HepG2 (cell line): ENCODE data around the gene GFPT1. TPM values are rescaled to one million over a fixed set of nuclear protein-coding genes. Genes with fewer than 3 reads are reported as not detected.

Experiments
- ATAC-seq: fragments of 200-7000 bp; cut with Tn5 transposase; 3 replicates; pipeline ENCODE4 v1.9.1; 2020; ENCODE audit warnings: mild to moderate bottlenecking, moderate library complexity
- BruUV-seq: library from RNA; stranded (reverse); fragments of 400-500 nt; replicated peaks from 2 replicates; lab custom pipeline; 2021; lab: Mats Ljungman, UMichigan
- CTCF ChIA-PET: fragments of 300-600 bp; formaldehyde crosslinking; extraction: SDS; loops from one replicate; lab custom pipeline; 2021; ENCODE audit warnings: low total read pairs, inconsistent platforms, low intra/inter-chr PET ratio; lab: Yijun Ruan, JAX
- POLR2A ChIA-PET: fragments of 350-600 bp; sonication (Branson Sonifier 250); formaldehyde crosslinking; loops from one replicate; lab custom pipeline; 2020; ENCODE audit warnings: antibody characterized with exemption, inconsistent platforms; lab: Yijun Ruan, JAX
- DNase-seq: peaks from one replicate; pipeline ENCODE4 v3.0.0-alpha.2; 2015; ENCODE audit warnings: low spot score
- FAIRE-seq: peaks from 3 replicates; lab custom pipeline; 2011; peaks lifted over from hg19 to GRCh38; lab: Jason Lieb, UNC
- H2AFZ ChIP-seq: one replicate; pipeline ENCODE4 v1.6.1; 2011; ENCODE audit warnings: low read length, inconsistent platforms
- H3K27ac ChIP-seq: fragments of 300-600 bp; 3 replicates; pipeline ENCODE4 v1.8.0; 2011; ENCODE audit warnings: mixed run types, mild to moderate bottlenecking, mixed read lengths, low read length, inconsistent platforms; ENCODE audit not compliant: insufficient read depth; ENCODE audit errors: extremely low read length
- H3K27me3 ChIP-seq, 2 experiments: fragments of 200-600 bp in 1 of 2; 2 replicates in 1 of 2; 3 replicates in 1 of 2; pipeline versions ENCODE4 v1.6.0 to v1.8.0; 2011; ENCODE audit warnings: low read length in 2 of 2, mild to moderate bottlenecking in 2 of 2, moderate library complexity in 2 of 2, inconsistent platforms in 1 of 2; ENCODE audit not compliant: insufficient read depth in 2 of 2, control insufficient read depth in 1 of 2
- H3K36me3 ChIP-seq, 2 experiments: fragments of 200-600 bp in 1 of 2; replicated peaks in 1 of 2; 2 replicates in 1 of 2; 3 replicates in 1 of 2; pipeline versions ENCODE4 v1.5.1 to v1.8.0; 2011; ENCODE audit warnings: low read length in 2 of 2, inconsistent platforms in 1 of 2; ENCODE audit not compliant: insufficient read depth in 2 of 2, control insufficient read depth in 1 of 2
- H3K4me1 ChIP-seq: 2 replicates; pipeline ENCODE4 v1.5.1; 2012; ENCODE audit warnings: low read length, inconsistent platforms; ENCODE audit not compliant: insufficient read depth
- H3K4me2 ChIP-seq: 2 replicates; pipeline ENCODE4 v1.6.0; 2011; ENCODE audit warnings: low read depth, low read length, inconsistent platforms
- H3K4me3 ChIP-seq, 3 experiments: fragments of 200-600 bp in 1 of 3; sonication (generic), shearing (Covaris generic) in 1 of 3; replicated peaks in 1 of 3; 2 replicates each; pipeline ENCODE4 v1.5.1; 2011 to 2016; ENCODE audit warnings: low read length in 3 of 3, inconsistent platforms in 2 of 3, low read depth in 2 of 3, mild to moderate bottlenecking in 2 of 3, control low read depth in 1 of 3, mixed read lengths in 1 of 3; ENCODE audit not compliant: insufficient read depth in 1 of 3
- H3K79me2 ChIP-seq: one replicate; pipeline ENCODE4 v1.6.1; 2011; ENCODE audit warnings: low read length, inconsistent platforms; ENCODE audit not compliant: insufficient read depth
- H3K9ac ChIP-seq: 2 replicates; pipeline ENCODE4 v1.6.0; 2011; ENCODE audit warnings: mild to moderate bottlenecking, low read depth, low read length, inconsistent platforms; ENCODE audit not compliant: insufficient read depth
- H3K9me3 ChIP-seq: 2 replicates; pipeline ENCODE4 v1.5.1; 2012; ENCODE audit warnings: mild to moderate bottlenecking, low read length
- H4K20me1 ChIP-seq: 2 replicates; pipeline ENCODE4 v1.6.0; 2011; ENCODE audit warnings: inconsistent platforms, mild to moderate bottlenecking, low read length, moderate library complexity; ENCODE audit not compliant: insufficient read depth
- CEBPB ChIP-seq: IDR thresholded peaks from 2 replicates; pipeline ENCODE4 v1.6.1; 2011; ENCODE audit warnings: low read depth, low read length, improper control_type of control experiment, borderline replicate concordance
- CEBPG ChIP-seq: IDR thresholded peaks from 2 replicates; pipeline ENCODE4 v1.6.1; 2016
- MEF2D ChIP-seq: sonication (generic); formaldehyde crosslinking; IDR thresholded peaks from 2 replicates; pipeline ENCODE4 v1.5.1; 2020; ENCODE audit warnings: mild to moderate bottlenecking, missing genetic modification reagents
- RERE ChIP-seq: IDR thresholded peaks from 2 replicates; pipeline ENCODE4 v1.6.1; 2016; ENCODE audit warnings: low read depth, missing genetic modification reagents, missing compliant biosample characterization
- ZNF121 ChIP-seq: sonication (generic); formaldehyde crosslinking; IDR thresholded peaks from 2 replicates; pipeline ENCODE4 v1.5.0; 2020; ENCODE audit warnings: mild to moderate bottlenecking, missing genetic modification reagents
- ZNF142 ChIP-seq: sonication (generic); formaldehyde crosslinking; IDR thresholded peaks from 2 replicates; pipeline ENCODE4 v1.4.0; 2020; ENCODE audit warnings: missing genetic modification reagents
- ZNF549 ChIP-seq: sonication (generic); formaldehyde crosslinking; IDR thresholded peaks from 2 replicates; pipeline ENCODE4 v1.5.0; 2020; ENCODE audit warnings: missing genetic modification reagents
- ZNF614 ChIP-seq: IDR thresholded peaks from 2 replicates; pipeline ENCODE4 v1.6.1; 2018; ENCODE audit warnings: missing biosample characterization, missing genetic modification reagents, inconsistent platforms, borderline replicate concordance
- ZSCAN30 ChIP-seq: sonication (generic); formaldehyde crosslinking; IDR thresholded peaks from 2 replicates; pipeline ENCODE4 v1.5.0; 2020; ENCODE audit warnings: mild to moderate bottlenecking, missing genetic modification reagents
- WGBS: methylation state at CpG from one replicate; pipeline ENCODE4 v1.1.6; 2017; ENCODE audit warnings: low lambda C conversion rate; 5-methylcytosine and 5-hydroxymethylcytosine counted together
- in situ Hi-C: cut with HindIII; loops from 2 replicates; pipeline ENCODE4 v1.10.0; 2017; ENCODE audit warnings: low pct_unique_long_range_greater_than_20kb; ENCODE audit not compliant: extremely low pct_ligation_motif_present
- intact Hi-C: fragments of 100-400 bp; cut with micrococcal nuclease; formaldehyde crosslinking; loops from one replicate; pipeline ENCODE4 v1.10.0; 2022; ENCODE audit not compliant: unreplicated experiment
- polyA plus RNA-seq, 8 experiments: library from polyadenylated mRNA; depleted of rRNA in 3 of 8; stranded (reverse) in 7 of 8; unstranded in 1 of 8; fragments of >200 nt; fragmentation: Illumina TruSeq in 4 of 8; extraction: Trizol in 4 of 8; gene quantifications; 2 replicates each; pipeline versions ENCODE4 v1.2.1 to v1.2.3, GENCODE V29; 2011 to 2016; ENCODE audit warnings: low read depth in 4 of 8, missing spikeins in 1 of 8, mixed read lengths in 1 of 8; ENCODE audit not compliant: insufficient read depth in 1 of 8
- total RNA-seq, 5 experiments: library from RNA; depleted of rRNA; stranded (reverse); fragments of >200 nt; fragmentation: Illumina TruSeq; extraction: Trizol; gene quantifications; 2 replicates each; pipeline ENCODE4 v1.2.3, GENCODE V29; 2016; ENCODE audit warnings: low read depth in 1 of 5
- TF ChIP-seq, protein P1 (sequence below): sonication (generic); formaldehyde crosslinking; IDR thresholded peaks from 2 replicates; pipeline ENCODE4 v1.5.0; 2020; ENCODE audit warnings: missing genetic modification reagents

Gene GFPT1
- total and polyA plus RNA-seq, 2 of the 13 experiments (the other 11 are each of a cell fraction or from before 2014, with no cell fraction given) = 24.0 to 84.9 TPM

DNA sequence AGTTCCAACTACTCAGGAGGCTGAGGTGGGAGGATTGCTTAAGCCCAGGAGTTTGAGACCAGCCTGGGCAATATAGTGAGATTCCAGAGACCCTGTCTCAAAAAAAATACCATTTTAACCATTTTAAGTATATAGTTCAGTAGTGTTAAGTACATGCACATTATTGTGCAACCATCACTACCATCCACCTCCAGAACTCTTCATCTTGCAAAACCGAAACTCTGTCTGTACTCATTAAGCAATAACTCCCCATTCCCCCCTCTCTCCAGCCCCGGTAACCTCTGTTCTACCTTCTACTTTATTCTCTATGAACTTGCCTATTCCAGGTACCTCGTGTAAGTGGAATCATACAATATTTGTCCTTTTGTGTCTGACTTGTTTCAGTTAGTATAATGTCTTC lies 86.4 kb downstream of the GFPT1 start:
- no peak for ATAC-seq
- no peaks in the 10 kb centered on the region for H3K79me2 ChIP-seq
- H3K4me1 ChIP-seq = peaks cover 50% of the 10 kb centered on the region
- H3K4me2 ChIP-seq = no peak overlapping the region
- TF ChIP-seq CEBPB (peak; percentile 90), ZSCAN30 (CRISPR knock-in tag) (no peak), RERE (CRISPR knock-in tag) (no peak), ZNF121 (no peak), CEBPG (CRISPR knock-in tag) (peak; percentile 50), ZNF142 (CRISPR knock-in tag) (no peak), ZNF549 (CRISPR knock-in tag) (no peak), MEF2D (CRISPR knock-in tag) (no peak), ZNF614 (CRISPR knock-in tag) (no peak)
- TF ChIP-seq, protein P1, sequence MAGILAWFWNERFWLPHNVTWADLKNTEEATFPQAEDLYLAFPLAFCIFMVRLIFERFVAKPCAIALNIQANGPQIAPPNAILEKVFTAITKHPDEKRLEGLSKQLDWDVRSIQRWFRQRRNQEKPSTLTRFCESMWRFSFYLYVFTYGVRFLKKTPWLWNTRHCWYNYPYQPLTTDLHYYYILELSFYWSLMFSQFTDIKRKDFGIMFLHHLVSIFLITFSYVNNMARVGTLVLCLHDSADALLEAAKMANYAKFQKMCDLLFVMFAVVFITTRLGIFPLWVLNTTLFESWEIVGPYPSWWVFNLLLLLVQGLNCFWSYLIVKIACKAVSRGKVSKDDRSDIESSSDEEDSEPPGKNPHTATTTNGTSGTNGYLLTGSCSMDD (CRISPR knock-in tag) = no peak
- TF ChIP-seq, all 625 proteins: peak for 2
- ChIA-PET POLR2A (no interaction called here), CTCF (no interaction called here)
- in situ Hi-C loops (loop anchor here (5.0 to 10.0 kb wide), 2 partner anchors 133 to 356 kb away; no protein-coding TSS in a partner anchor), intact Hi-C loops (no loop called here)
- H4K20me1 ChIP-seq = no peaks in the 10 kb centered on the region
- no peak overlapping the region for H2AFZ ChIP-seq
- H3K9ac ChIP-seq = no peak overlapping the region
- peaks cover 7% of the 10 kb centered on the region; the same call in 1 of the 2 replicates for H3K9me3 ChIP-seq
- H3K4me3 ChIP-seq = no peak overlapping the region
- H3K27me3 ChIP-seq = no peaks in the 10 kb centered on the region
- FAIRE-seq (peak; percentile 63), DNase-seq (no peak)
- H3K36me3 ChIP-seq = no peaks in the 10 kb centered on the region
- no peak overlapping the region for H3K27ac ChIP-seq
- no TSS peak for BruUV-seq
- WGBS = 69% methylated on average over 3 of the region's 3 CpGs
